ENCODE measurements around the gene COA1.
"Not testable (repeated sequence)": the region's sequence is repeated elsewhere in the genome, so short reads cannot be mapped to it uniquely, and the experiment has no call there.

Gene COA1

GRCh38 chr7:43735802-43736603 is 6.7 kb upstream of the COA1 start:
- H3K4me3 ChIP-seq (ENCODE audit: control insufficient read depth, low read depth, low read length): no peak overlapping the region
- DNase-seq (ENCODE audit: low read depth): no peak
- no peak for TF ChIP-seq CTCF (conservative IDR thresholded peaks at IDR 0.05; ENCODE audit: control insufficient read depth, insufficient read depth, low read depth, low read length)

GRCh38 chr7:43735403-43735801 is 6.1 kb upstream of the COA1 start:
- TF ChIP-seq CTCF (conservative IDR thresholded peaks at IDR 0.05; ENCODE audit: control insufficient read depth, insufficient read depth, low read depth, low read length): no peak
- DNase-seq (ENCODE audit: low read depth): no peak
- H3K4me3 ChIP-seq (ENCODE audit: control insufficient read depth, low read depth, low read length): no peak overlapping the region

- not testable (repeated sequence) for H3K4me3 ChIP-seq (ENCODE audit: control insufficient read depth, low read depth, low read length); DNase-seq (ENCODE audit: low read depth)
These were observed 5.4 kb upstream of the COA1 start for GRCh38 chr7:43734575-43735332.

DNA sequence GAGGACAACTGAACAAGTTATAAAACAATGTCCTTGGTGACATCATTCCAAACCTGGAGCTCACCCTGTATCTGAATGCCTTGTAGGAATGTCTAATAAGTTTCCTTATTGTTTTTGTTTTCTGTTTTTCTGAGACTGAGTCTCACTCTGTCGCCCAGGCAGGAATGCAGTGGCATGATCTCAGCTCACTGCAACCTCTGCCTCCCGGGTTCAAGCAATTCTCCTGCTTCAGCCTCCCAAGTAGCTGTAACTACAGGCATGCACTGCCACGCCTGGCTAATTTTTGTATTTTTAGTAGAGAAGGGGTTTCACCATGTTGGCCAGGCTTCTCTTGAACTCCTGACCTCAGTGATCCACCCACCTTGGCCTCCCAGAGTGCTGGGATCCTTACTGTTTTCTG is 2.2 kb upstream of the COA1 start:
- not testable (repeated sequence) for DNase-seq (ENCODE audit: low read depth); H3K4me3 ChIP-seq (ENCODE audit: control insufficient read depth, low read depth, low read length)

GRCh38 chr7:43729924-43730248 is 563 bp upstream of the COA1 start:
- TF ChIP-seq CTCF (conservative IDR thresholded peaks at IDR 0.05; ENCODE audit: control insufficient read depth, insufficient read depth, low read depth, low read length): no peak
- DNase-seq (ENCODE audit: low read depth): no peak
- peak overlapping the region; percentile 90 for H3K4me3 ChIP-seq (ENCODE audit: control insufficient read depth, low read depth, low read length)

DNA sequence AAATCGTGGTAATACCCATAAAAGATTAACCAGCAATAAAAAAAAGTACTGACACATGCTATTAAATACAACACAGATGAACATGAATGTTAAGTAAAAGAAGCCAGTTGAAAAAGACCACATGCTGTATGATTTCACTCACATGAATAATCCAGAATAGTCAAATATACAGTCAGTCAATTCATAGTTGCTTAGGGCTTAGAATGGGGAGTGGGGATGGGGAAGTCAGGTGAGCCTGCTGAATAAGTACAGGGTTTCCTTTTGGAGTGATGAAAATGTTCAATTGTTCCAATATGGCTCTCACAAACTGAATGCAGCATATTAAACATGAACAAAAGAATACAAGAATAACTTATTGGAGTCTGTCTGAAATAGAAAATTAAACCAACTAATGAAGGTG is 1.8 kb downstream of the COA1 start:
- no peak overlapping the region for H3K4me3 ChIP-seq (ENCODE audit: control insufficient read depth, low read depth, low read length)
- no peak for TF ChIP-seq CTCF (conservative IDR thresholded peaks at IDR 0.05; ENCODE audit: control insufficient read depth, insufficient read depth, low read depth, low read length)
- no peak for DNase-seq (ENCODE audit: low read depth)

DNA sequence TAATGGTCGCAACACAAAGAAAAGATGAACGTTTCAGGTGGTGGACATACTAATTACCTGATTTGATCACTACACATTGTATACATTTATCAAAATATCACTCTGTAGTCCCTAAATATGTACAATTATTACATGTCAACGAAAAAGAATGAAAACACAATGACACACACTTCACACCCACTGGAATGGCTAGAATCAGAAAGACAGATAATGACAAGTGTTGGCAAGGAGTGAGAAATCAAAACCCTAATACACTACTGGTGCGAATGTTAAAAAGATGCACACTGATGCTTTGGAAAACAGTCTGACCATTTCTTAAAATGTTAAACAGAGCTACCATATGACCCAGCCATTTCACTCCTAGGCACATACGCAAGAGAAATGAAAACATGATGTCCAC is 2.3 kb downstream of the COA1 start:
- TF ChIP-seq CTCF (conservative IDR thresholded peaks at IDR 0.05; ENCODE audit: control insufficient read depth, insufficient read depth, low read depth, low read length): no peak
- H3K4me3 ChIP-seq (ENCODE audit: control insufficient read depth, low read depth, low read length): no peak overlapping the region

More for the DNA sequence above, 2.3 kb downstream of the COA1 start:
- no peak for DNase-seq (ENCODE audit: low read depth)
